ENCODE measurements around the gene RHEB. TPM values are rescaled to one million over a fixed set of nuclear protein-coding genes. Genes with fewer than 3 reads are reported as not detected.
A peak's percentile ranks its signal among the peaks of the same experiment; 100 is the strongest.
"Not testable (repeated sequence)": the region's sequence is repeated elsewhere in the genome, so short reads cannot be mapped to it uniquely, and the experiment has no call there.

Gene RHEB
- total RNA-seq, 1 donor from 2014 or later = 96.0 TPM

DNA sequence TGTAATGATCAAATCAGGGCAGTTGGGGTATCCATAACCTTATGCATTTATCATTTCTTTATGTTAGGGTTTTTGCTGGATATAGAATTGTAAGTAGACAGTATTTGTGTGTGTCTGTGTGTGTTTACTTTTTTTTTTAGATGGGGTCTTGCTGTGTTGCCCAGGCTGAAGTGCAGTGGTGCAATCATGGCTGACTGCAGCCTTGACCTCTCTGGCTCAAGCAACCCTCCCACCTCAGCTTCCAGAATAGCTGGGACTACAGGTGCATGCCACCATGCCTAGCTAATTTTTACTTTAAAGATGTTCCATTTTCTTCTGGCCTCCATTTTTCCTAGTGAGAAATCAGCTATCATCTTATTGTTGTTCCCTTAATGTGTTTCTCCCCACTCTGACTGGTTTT lies 10.1 kb upstream of the RHEB start:
- Histone ChIP-seq H3K4me3 (no peak overlapping the region), H3K4me1 (no peaks in the 10 kb centered on the region), H3K36me3 (no peaks in the 10 kb centered on the region), H3K9me3 (peaks cover 16% of the 10 kb centered on the region), H3K27ac (no peak overlapping the region), H3K27me3 (ENCODE audit: low read depth) (no peaks in the 10 kb centered on the region)
- intact Hi-C loops (cut with DNase I) = no loop called here
- TF ChIP-seq, protein P1, sequence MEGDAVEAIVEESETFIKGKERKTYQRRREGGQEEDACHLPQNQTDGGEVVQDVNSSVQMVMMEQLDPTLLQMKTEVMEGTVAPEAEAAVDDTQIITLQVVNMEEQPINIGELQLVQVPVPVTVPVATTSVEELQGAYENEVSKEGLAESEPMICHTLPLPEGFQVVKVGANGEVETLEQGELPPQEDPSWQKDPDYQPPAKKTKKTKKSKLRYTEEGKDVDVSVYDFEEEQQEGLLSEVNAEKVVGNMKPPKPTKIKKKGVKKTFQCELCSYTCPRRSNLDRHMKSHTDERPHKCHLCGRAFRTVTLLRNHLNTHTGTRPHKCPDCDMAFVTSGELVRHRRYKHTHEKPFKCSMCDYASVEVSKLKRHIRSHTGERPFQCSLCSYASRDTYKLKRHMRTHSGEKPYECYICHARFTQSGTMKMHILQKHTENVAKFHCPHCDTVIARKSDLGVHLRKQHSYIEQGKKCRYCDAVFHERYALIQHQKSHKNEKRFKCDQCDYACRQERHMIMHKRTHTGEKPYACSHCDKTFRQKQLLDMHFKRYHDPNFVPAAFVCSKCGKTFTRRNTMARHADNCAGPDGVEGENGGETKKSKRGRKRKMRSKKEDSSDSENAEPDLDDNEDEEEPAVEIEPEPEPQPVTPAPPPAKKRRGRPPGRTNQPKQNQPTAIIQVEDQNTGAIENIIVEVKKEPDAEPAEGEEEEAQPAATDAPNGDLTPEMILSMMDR (IDR thresholded peaks at IDR 0.05) = no peak
- ATAC-seq = no peak
- DNase-seq = no peak

- no peaks in the 10 kb centered on the region for H3K36me3 ChIP-seq
- no peak for ATAC-seq
- intact Hi-C loops (cut with DNase I) = no loop called here
Observed at GRCh38 chr7:151524845-151525244, 5.2 kb upstream of the RHEB start.

GRCh38 chr7:151524331-151524730 lies 4.6 kb upstream of the RHEB start:
- no peak for ATAC-seq
- intact Hi-C loops (cut with DNase I) = no loop called here
- no peaks in the 10 kb centered on the region for H3K27me3 ChIP-seq (ENCODE audit: low read depth)
- TF ChIP-seq, protein P1 (IDR thresholded peaks at IDR 0.05) = no peak
- no peaks in the 10 kb centered on the region for H3K36me3 ChIP-seq
- no peak overlapping the region for H3K27ac ChIP-seq
- no peak for DNase-seq
- peaks cover 9% of the 10 kb centered on the region for H3K4me1 ChIP-seq
- no peak overlapping the region for H3K4me3 ChIP-seq
- no peaks in the 10 kb centered on the region for H3K9me3 ChIP-seq

More at GRCh38 chr7:151524845-151525244, 5.2 kb upstream of the RHEB start:
- peaks cover 9% of the 10 kb centered on the region for H3K4me1 ChIP-seq
- no peak overlapping the region for H3K27ac ChIP-seq
- no peak for DNase-seq
- H3K9me3 ChIP-seq = peaks cover 3% of the 10 kb centered on the region
- TF ChIP-seq, protein P1 (IDR thresholded peaks at IDR 0.05) = no peak
- no peaks in the 10 kb centered on the region for H3K27me3 ChIP-seq (ENCODE audit: low read depth)
- no peak overlapping the region for H3K4me3 ChIP-seq

DNA sequence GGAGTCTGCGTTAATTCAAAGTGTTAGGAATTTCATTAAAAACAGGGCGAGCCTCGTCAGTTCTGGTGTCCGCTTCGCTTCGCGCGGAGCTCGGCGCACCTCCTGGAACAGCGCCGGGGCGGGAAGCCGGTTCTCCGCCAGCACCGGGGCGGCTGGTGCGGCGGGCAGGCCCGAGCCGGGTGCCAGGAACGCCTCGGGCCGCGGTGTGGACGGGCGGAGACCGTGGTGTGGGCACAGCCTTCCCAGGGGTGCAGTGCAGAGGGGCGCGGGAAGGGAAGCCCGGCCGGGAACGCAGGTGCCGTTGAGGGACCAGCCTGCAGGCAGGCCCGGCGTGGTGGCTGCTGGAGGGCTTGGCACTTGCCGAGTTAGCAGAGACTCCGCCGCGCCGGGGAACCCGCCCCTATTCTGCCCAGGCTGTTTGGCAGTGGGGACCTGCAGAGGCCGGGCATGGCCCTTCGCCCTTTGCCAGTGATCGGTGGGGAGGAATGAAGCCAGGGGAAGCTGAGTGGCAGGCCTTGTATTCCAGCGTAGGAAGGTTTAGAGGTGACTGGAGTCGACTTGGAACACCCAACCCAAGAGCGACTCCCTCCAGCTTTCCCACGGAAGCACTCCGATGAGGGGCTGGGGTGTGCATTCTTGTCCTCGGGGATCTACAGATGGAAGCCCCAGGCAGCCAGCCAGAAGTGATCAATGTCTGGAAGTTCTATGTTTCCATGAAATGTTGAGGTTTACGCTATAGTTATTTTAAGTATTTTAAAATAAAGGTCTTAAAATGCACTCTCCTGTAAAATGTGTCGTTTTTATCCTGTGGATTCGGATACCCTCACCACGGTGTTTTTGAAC lies 945 bp upstream of the RHEB start:
- peak overlapping the region; percentile 75 for H3K4me3 ChIP-seq
- intact Hi-C loops (cut with DNase I) = no loop called here
- TF ChIP-seq, protein P1 (IDR thresholded peaks at IDR 0.05) = no peak
- peaks cover 37% of the 10 kb centered on the region for H3K4me1 ChIP-seq
- ATAC-seq = peak; percentile 18 to 36
- no peaks in the 10 kb centered on the region for H3K36me3 ChIP-seq
- DNase-seq = peak; percentile 79
- peak overlapping the region; percentile 97 for H3K27ac ChIP-seq
- no peaks in the 10 kb centered on the region for H3K27me3 ChIP-seq (ENCODE audit: low read depth)
- no peaks in the 10 kb centered on the region for H3K9me3 ChIP-seq

GRCh38 chr7:151518947-151519764 lies 539 bp downstream of the RHEB start:
- intact Hi-C loops (cut with DNase I); H3K36me3 ChIP-seq; H3K27me3 ChIP-seq (ENCODE audit: low read depth); H3K9me3 ChIP-seq: not testable (repeated sequence)
- DNase-seq = peak; percentile 74
- ATAC-seq = peak; percentile 90 to 93
- Histone ChIP-seq H3K4me3 (peak overlapping the region; percentile 75), H3K4me1 (peaks cover 50% of the 10 kb centered on the region), H3K27ac (peak overlapping the region; percentile 97)

Data from lower lobe of right lung (tissue), 2 donors.